GM12878 (cell line): ENCODE data around the gene STPG3. TPM values are rescaled to one million over a fixed set of nuclear protein-coding genes. Genes with fewer than 3 reads are reported as not detected.

Source experiments
- ATAC-seq: fragments of 200-7000 bp; cut with Tn5 transposase; 3 replicates; pipeline ENCODE4 v1.9.1; 2020; ENCODE audit warnings: mild to moderate bottlenecking, moderate library complexity
- BruUV-seq: library from RNA; stranded (reverse); fragments of 400-500 nt; replicated peaks from 2 replicates; lab custom pipeline; 2021; lab: Mats Ljungman, UMichigan
- CTCF ChIA-PET: fragments of 300-600 bp; sonication (Branson Sonifier 250); formaldehyde crosslinking; extraction: SDS; loops from one replicate; lab custom pipeline; 2021; ENCODE audit warnings: inconsistent platforms; lab: Yijun Ruan, JAX
- POLR2A ChIA-PET: fragments of 350-600 bp; formaldehyde crosslinking; extraction: SDS; loops from one replicate; lab custom pipeline; 2021; ENCODE audit warnings: inconsistent platforms; lab: Charles Lee
- RAD21 ChIA-PET: fragments of 300-600 bp; sonication (Branson Sonifier 250); formaldehyde crosslinking; loops from one replicate; lab custom pipeline; 2023; ENCODE audit warnings: antibody characterized with exemption; ENCODE audit not compliant: unreplicated experiment; lab: Charles Lee
- SMC1A ChIA-PET: fragments of 300-600 bp; sonication (Branson Sonifier 250); formaldehyde crosslinking; loops from one replicate; lab custom pipeline; 2023; ENCODE audit not compliant: unreplicated experiment, uncharacterized antibody; lab: Charles Lee
- DNase-seq: peaks from one replicate; pipeline ENCODE4 v3.0.0-alpha.2; 2011; ENCODE audit warnings: low read depth, low spot score
- FAIRE-seq: peaks from 3 replicates; lab custom pipeline; 2011; peaks lifted over from hg19 to GRCh38; lab: Jason Lieb, UNC
- H2AFZ ChIP-seq: 2 replicates; pipeline ENCODE4 v1.6.0; 2011; ENCODE audit warnings: low read depth, low read length, control low read depth; ENCODE audit not compliant: control insufficient read depth
- H3K27ac ChIP-seq: 2 replicates; pipeline ENCODE4 v1.5.1; 2011; ENCODE audit warnings: control low read depth; ENCODE audit not compliant: control insufficient read depth, insufficient read depth
- H3K27me3 ChIP-seq, 2 experiments: replicated peaks in 1 of 2; 2 replicates each; pipeline versions ENCODE4 v1.6.0 to v1.6.1; 2011; ENCODE audit warnings: low read length in 1 of 2; ENCODE audit not compliant: control insufficient read depth in 2 of 2, insufficient read depth in 2 of 2
- H3K36me3 ChIP-seq, 2 experiments: 2 replicates each; pipeline ENCODE4 v1.5.1; 2011; ENCODE audit warnings: low read length in 1 of 2; ENCODE audit not compliant: control insufficient read depth in 2 of 2, insufficient read depth in 2 of 2
- H3K4me1 ChIP-seq: 2 replicates; pipeline ENCODE4 v1.6.1; 2011; ENCODE audit warnings: mild to moderate bottlenecking, low read length, moderate library complexity, mixed read lengths; ENCODE audit not compliant: control insufficient read depth, insufficient read depth
- H3K4me2 ChIP-seq: 2 replicates; pipeline ENCODE4 v1.6.0; 2011; ENCODE audit warnings: control low read depth; ENCODE audit not compliant: control insufficient read depth, insufficient read depth
- H3K4me3 ChIP-seq: fragments of 200-600 bp; sonication (generic); 2 replicates; pipeline ENCODE4 v1.5.1; 2016
- H3K79me2 ChIP-seq: 2 replicates; pipeline ENCODE4 v1.6.0; 2011; ENCODE audit warnings: low read length; ENCODE audit not compliant: control insufficient read depth, insufficient read depth
- H3K9ac ChIP-seq: 2 replicates; pipeline ENCODE4 v1.8.0; 2011; ENCODE audit warnings: low read length, control low read depth, mixed read lengths; ENCODE audit not compliant: control insufficient read depth, insufficient read depth
- H3K9me3 ChIP-seq: replicated peaks from 3 replicates; pipeline ENCODE4 v1.5.1; 2011; ENCODE audit warnings: mild to moderate bottlenecking, low read length; ENCODE audit not compliant: control insufficient read depth, insufficient read depth
- H4K20me1 ChIP-seq: 2 replicates; pipeline ENCODE4 v1.6.0; 2011; ENCODE audit not compliant: control insufficient read depth, insufficient read depth
- IKZF1 ChIP-seq: fragments of 450-650 bp; conservative IDR thresholded peaks from 2 replicates; pipeline ENCODE4 v1.6.1; 2017; ENCODE audit warnings: antibody characterized with exemption, mild to moderate bottlenecking
- IKZF2 ChIP-seq, 2 experiments: fragments of 450-650 bp; IDR thresholded peaks; 2 replicates each; pipeline ENCODE4 v1.6.1; 2017; ENCODE audit warnings: mild to moderate bottlenecking in 2 of 2, moderate library complexity in 2 of 2
- NFYB ChIP-seq: IDR thresholded peaks from 2 replicates; pipeline ENCODE4 v1.6.1; 2011; ENCODE audit warnings: low read depth, mild to moderate bottlenecking, low read length, improper control_type of control experiment, moderate library complexity; ENCODE audit not compliant: insufficient read depth
- WGBS: methylation state at CpG from one replicate; pipeline ENCODE4 v1.1.6; 2016; ENCODE audit warnings: low lambda C conversion rate; ENCODE audit not compliant: insufficient replicate concordance, insufficient coverage; ENCODE audit errors: missing lambda C conversion rate; 5-methylcytosine and 5-hydroxymethylcytosine counted together
- in situ Hi-C: fragments of 300-500 bp; cut with MboI; formaldehyde crosslinking; loops from 9 replicates; pipeline ENCODE4 v1.14.3; 2018; ENCODE audit warnings: mixed read lengths
- intact Hi-C: fragments of 100-400 bp; cut with micrococcal nuclease; formaldehyde crosslinking; loops from one replicate; pipeline ENCODE4 v1.14.2; 2022; ENCODE audit not compliant: unreplicated experiment
- polyA plus RNA-seq, 11 experiments: library from polyadenylated mRNA; depleted of rRNA in 4 of 11; unstranded in 6 of 11; stranded (reverse) in 5 of 11; fragments of >200 nt; fragmentation: Nextera tagmentation in 4 of 11; fragmentation: Illumina TruSeq in 1 of 11; extraction: Ambion mirVana in 4 of 11; extraction: Trizol in 1 of 11; gene quantifications; 1 replicate in 1 of 11; 2 replicates in 10 of 11; pipeline versions ENCODE4 v1.2.1 to v1.2.3, GENCODE V29; 2011 to 2016; ENCODE audit warnings: inconsistent platforms in 2 of 11, missing spikeins in 2 of 11, low read depth in 1 of 11
- total RNA-seq, 4 experiments: library from RNA; depleted of rRNA in 3 of 4; stranded (reverse); fragments of >200 nt in 3 of 4; fragmentation: Illumina TruSeq in 1 of 4; extraction: Trizol in 1 of 4; gene quantifications; 2 replicates each; pipeline versions ENCODE4 v1.2.1 to v1.2.3, GENCODE V29; 2013 to 2021

STPG3 gene
- total and polyA plus RNA-seq, 10 of the 15 experiments (the other 5 are each of a cell fraction or from before 2014, with no cell fraction given) = not detected

DNA sequence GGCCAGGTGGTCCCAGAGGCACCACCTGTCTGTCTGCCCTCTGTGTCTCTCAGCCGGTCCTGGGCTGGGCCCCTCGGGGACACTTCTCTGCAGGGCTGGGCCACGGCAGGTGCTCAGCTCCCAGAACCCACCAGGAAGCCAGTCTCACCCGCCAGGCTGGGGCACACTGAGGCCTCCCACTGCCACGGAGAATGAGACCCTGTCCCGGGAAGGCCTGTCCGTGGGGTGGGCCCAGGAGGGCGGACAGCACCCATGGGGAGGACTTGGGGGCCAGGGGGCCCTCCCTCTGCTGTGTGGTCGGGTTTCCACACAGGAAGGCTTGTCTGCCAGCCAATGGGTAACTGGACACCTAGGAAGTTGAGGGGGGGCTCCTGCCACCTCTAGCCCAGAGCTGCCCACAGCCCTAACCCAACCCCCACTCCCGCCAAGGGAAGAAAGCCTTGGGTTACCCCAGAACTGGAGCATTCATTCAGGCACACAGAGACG lies 14.1 kb upstream of the STPG3 start:
- no peak for TF ChIP-seq NFYB
- TF ChIP-seq IKZF2 (IDR thresholded peaks at IDR 0.05) = no peak
- 0 out of 2 replicates have a peak, but pooled peaks have one; percentile 1 for TF ChIP-seq IKZF1
- ATAC-seq = no peak
- H3K9me3 ChIP-seq = no peaks in the 10 kb centered on the region
- RAD21 ChIA-PET = interaction anchor here (0.6 to 4.6 kb wide), 28 partner anchors 14 to 436 kb away, joined by 3 to 20 read pairs (median 4); partner anchors contain the start of genes ANAPC2, MAN1B1, NELFB and RNF208
- DNase-seq = no peak
- H3K36me3 ChIP-seq = no peaks in the 10 kb centered on the region
- H3K4me3 ChIP-seq = no peak overlapping the region
- CTCF ChIA-PET = interaction anchor here (0.6 to 5.3 kb wide), 43 partner anchors 12 to 471 kb away, joined by 3 to 52 read pairs (median 4); partner anchors contain the start of genes ANAPC2, CYSRT1, DPP7 and EXD3
- BruUV-seq = no TSS peak
- peak overlapping the region; percentile 31; the same call in 1 of the 2 replicates for H3K27ac ChIP-seq
- SMC1A ChIA-PET = interaction anchor here (0.7 to 2.4 kb wide), 10 partner anchors 12 to 176 kb away, joined by 3 to 6 read pairs (median 4); partner anchors contain the start of gene TOR4A
- H3K4me1 ChIP-seq = peaks cover 26% of the 10 kb centered on the region
- POLR2A ChIA-PET = interaction anchor here (0.9 to 9.2 kb wide), 9 partner anchors 14 to 166 kb away, joined by 3 to 112 read pairs (median 7); partner anchors contain the start of genes CYSRT1, NELFB, NRARP and RNF208
- H3K9ac ChIP-seq = peak overlapping the region; percentile 44
- 8% methylated on average over 11 of the region's 11 CpGs for WGBS
- no peak for FAIRE-seq
- in situ Hi-C loops (no loop called here), intact Hi-C loops (loop anchor here (5.0 kb wide), 1 partner anchor 450 kb away; no protein-coding TSS in a partner anchor)
- no peaks in the 10 kb centered on the region for H4K20me1 ChIP-seq
- H2AFZ ChIP-seq = peak overlapping the region; percentile 65
- peaks cover 14% of the 10 kb centered on the region for H3K79me2 ChIP-seq
- H3K4me2 ChIP-seq = peak overlapping the region; percentile 94
- H3K27me3 ChIP-seq = no peaks in the 10 kb centered on the region
